NCI-H524 (cell line): ENCODE results near the gene CPNE7.

ENCODE experiments used
- DNase-seq, 2 experiments: peaks; one replicate each; lab custom pipeline; 2025; lab: John Stamatoyannopoulos, UW

Gene CPNE7

GRCh38 chr16:89605186-89605970 lies 29.8 kb downstream of the CPNE7 start:
- no peak for DNase-seq

- DNase-seq: peak; percentile 45 to 49
These were observed 30.4 kb downstream of the CPNE7 start for GRCh38 chr16:89606006-89606405.

- DNase-seq: no peak
These were observed 31.9 kb downstream of the CPNE7 start for GRCh38 chr16:89607453-89607852.

- no peak for DNase-seq
These were observed 32.6 kb downstream of the CPNE7 start for GRCh38 chr16:89607937-89608740.

GRCh38 chr16:89610108-89610453 lies 34.5 kb downstream of the CPNE7 start:
- DNase-seq: no peak

GRCh38 chr16:89612415-89613166 lies 37.0 kb downstream of the CPNE7 start:
- DNase-seq: peak; percentile 83 to 93

GRCh38 chr16:89613231-89613953 lies 37.8 kb downstream of the CPNE7 start, which contains the start of gene DPEP1:
Gene DPEP1 (plus strand): TSS chr16:89613642. CDS start chr16:89630411, 16,769 bp downstream.
- peak; percentile 74 to 82 for DNase-seq

- DNase-seq: no peak
These were observed 38.4 kb downstream of the CPNE7 start for GRCh38 chr16:89613954-89614459.

GRCh38 chr16:89615176-89615575 lies 39.6 kb downstream of the CPNE7 start:
- DNase-seq: no peak

- no peak for DNase-seq
These were observed 40.1 kb downstream of the CPNE7 start for GRCh38 chr16:89615596-89616090.

GRCh38 chr16:89616623-89617022 lies 41.1 kb downstream of the CPNE7 start:
- no peak for DNase-seq

GRCh38 chr16:89617036-89617435 lies 41.5 kb downstream of the CPNE7 start:
- no peak for DNase-seq

- no peak for DNase-seq
These were observed 42.8 kb downstream of the CPNE7 start for GRCh38 chr16:89618109-89618998.

GRCh38 chr16:89619840-89620239 lies 44.3 kb downstream of the CPNE7 start:
- no peak for DNase-seq

- DNase-seq: no peak
These were observed 44.9 kb downstream of the CPNE7 start for GRCh38 chr16:89620406-89620841.

- DNase-seq: no peak
These were observed 45.7 kb downstream of the CPNE7 start for GRCh38 chr16:89621136-89621697.

- no peak for DNase-seq
These were observed 46.3 kb downstream of the CPNE7 start for GRCh38 chr16:89621698-89622409.

- DNase-seq: no peak
These were observed 48.1 kb downstream of the CPNE7 start for GRCh38 chr16:89623511-89624261.
